ENCODE measurements around the gene PRMT9.

The PRMT9 gene

GRCh38 chr4:147617841-147618691 lies 65.9 kb downstream of the PRMT9 start:
- DNase-seq = no peak

GRCh38 chr4:147617173-147617840 lies 66.7 kb downstream of the PRMT9 start, which contains the start of gene TMEM184C:
Gene TMEM184C (plus strand): TSS chr4:147617397. CDS start chr4:147617957, 560 bp downstream.
- peak; percentile 99 for DNase-seq

GRCh38 chr4:147616849-147617172 lies 67.2 kb downstream of the PRMT9 start:
- no peak for DNase-seq

GRCh38 chr4:147610686-147611085 lies 73.3 kb downstream of the PRMT9 start:
- no peak for DNase-seq

- no peak for DNase-seq
These were observed 76.5 kb downstream of the PRMT9 start for GRCh38 chr4:147607471-147607870.

- DNase-seq = no peak
These were observed 78.5 kb downstream of the PRMT9 start for GRCh38 chr4:147605499-147605898.

- no peak for DNase-seq
These were observed 84.2 kb downstream of the PRMT9 start for GRCh38 chr4:147599769-147600168.

GRCh38 chr4:147599206-147599605 lies 84.8 kb downstream of the PRMT9 start:
- no peak for DNase-seq

- DNase-seq = no peak
These were observed 86.4 kb downstream of the PRMT9 start for GRCh38 chr4:147597561-147597960.

GRCh38 chr4:147596981-147597380 lies 87.0 kb downstream of the PRMT9 start:
- DNase-seq = no peak

- DNase-seq = no peak
These were observed 87.6 kb downstream of the PRMT9 start for GRCh38 chr4:147596377-147596776.

- no peak for DNase-seq
These were observed 89.4 kb downstream of the PRMT9 start for GRCh38 chr4:147594578-147594977.

- DNase-seq = no peak
These were observed 89.9 kb downstream of the PRMT9 start for GRCh38 chr4:147594107-147594506.

- DNase-seq = no peak
These were observed 92.9 kb downstream of the PRMT9 start for GRCh38 chr4:147591106-147591505.

- peak; percentile 13 for DNase-seq
These were observed 93.6 kb downstream of the PRMT9 start for GRCh38 chr4:147590249-147590920.

- DNase-seq = no peak
These were observed 94.4 kb downstream of the PRMT9 start for GRCh38 chr4:147589586-147589985.
